ENCODE data around the gene RFK.

RFK gene

DNA sequence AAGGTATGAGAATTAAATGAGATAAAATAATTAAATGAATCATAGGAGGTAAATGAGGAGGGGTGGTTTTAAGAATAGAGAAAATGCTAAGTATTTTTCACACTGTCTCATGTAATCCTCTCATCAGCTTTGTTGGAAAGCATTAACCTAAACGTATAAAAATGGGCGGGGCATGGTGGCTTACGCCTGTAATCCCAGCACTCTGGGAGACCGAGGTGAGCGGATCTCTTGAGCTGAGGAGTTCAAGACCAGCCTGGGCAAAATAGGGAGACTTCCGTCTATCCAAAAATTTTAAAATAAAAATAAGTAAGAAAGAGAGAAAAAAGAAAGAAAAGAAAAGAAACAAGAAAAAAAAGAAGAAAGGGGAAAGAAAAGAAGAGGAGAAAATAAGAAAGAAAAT is 1.9 kb upstream of the RFK start:
- no peak overlapping the region for H3K4me3 Mint-ChIP-seq
- no peak for ATAC-seq
- H3K27ac Mint-ChIP-seq, result no peak overlapping the region
- H3K9me3 Mint-ChIP-seq, result no peaks in the 10 kb centered on the region
- no peak for DNase-seq (ENCODE audit: low spot score in 2 of 2)
- peaks cover 27% of the 10 kb centered on the region for H3K4me1 Mint-ChIP-seq
- peaks cover 20% of the 10 kb centered on the region for H3K36me3 Mint-ChIP-seq

DNA sequence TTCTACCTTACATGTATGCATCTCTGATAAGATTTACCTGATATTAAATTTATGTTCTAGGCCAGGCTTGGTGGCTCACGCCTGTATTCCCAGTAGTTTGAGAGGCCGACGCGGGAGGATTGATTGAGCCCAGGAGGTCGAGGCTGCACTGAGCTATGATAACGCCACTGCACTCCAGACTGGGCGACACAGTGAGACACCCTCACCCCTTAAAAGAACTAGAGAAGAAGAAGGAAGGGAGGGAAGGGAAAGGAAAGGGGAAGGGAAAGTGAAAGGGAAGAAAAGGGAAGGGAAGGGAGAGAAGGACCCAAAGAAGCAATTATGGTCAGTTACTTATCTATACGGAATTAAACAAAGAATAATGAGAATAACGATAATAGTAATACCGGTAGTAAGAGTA is 1.2 kb upstream of the RFK start:
- Mint-ChIP-seq H3K36me3 (peaks cover 28% of the 10 kb centered on the region), H3K27ac (peak overlapping the region; percentile 98), H3K4me3 (peak overlapping the region; percentile 95), H3K4me1 (peaks cover 24% of the 10 kb centered on the region), H3K9me3 (no peaks in the 10 kb centered on the region)
- ATAC-seq (no peak), DNase-seq (ENCODE audit: low spot score in 2 of 2) (no peak)

DNA sequence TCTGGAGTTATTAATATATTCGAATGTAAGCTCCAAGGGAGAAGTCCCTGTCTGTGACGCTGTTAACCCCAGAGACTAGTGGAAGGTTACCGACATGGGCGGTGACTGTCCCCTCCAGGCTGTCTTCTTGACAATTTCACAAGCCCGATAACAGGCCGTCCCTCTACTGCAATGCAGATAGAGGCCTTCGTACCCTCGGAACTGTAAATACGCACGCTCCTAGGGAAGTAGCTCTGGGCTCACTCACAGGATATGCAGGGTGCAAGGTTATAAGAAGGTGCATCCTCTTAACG is 680 bp upstream of the RFK start:
- Mint-ChIP-seq H3K27ac (peak overlapping the region; percentile 98), H3K4me1 (peaks cover 21% of the 10 kb centered on the region), H3K4me3 (peak overlapping the region; percentile 95), H3K36me3 (peaks cover 29% of the 10 kb centered on the region), H3K9me3 (no peaks in the 10 kb centered on the region)
- ATAC-seq (peak; percentile 77), DNase-seq (ENCODE audit: low spot score in 2 of 2) (no peak)

DNA sequence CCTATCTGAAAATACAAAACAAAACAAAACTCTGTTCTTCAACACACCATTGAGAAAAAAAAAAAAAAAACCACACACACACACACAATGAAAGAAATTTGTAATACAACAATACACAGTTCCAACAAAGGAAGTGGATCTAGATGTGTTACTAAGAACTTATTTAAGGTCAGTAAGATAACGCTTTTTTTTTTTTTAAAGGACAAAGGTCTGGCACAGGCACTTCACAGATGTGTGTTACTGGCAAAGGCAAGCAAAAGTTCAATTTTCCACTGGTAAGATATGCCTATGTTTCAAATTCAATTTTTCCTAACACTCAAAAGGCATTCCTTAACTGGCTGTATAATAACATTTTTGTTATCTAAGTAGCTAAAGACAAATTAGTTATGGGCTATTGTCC is 3.6 kb downstream of the RFK start:
- Mint-ChIP-seq H3K4me1 (peaks cover 26% of the 10 kb centered on the region), H3K9me3 (no peaks in the 10 kb centered on the region), H3K36me3 (peaks cover 66% of the 10 kb centered on the region), H3K27ac (no peak overlapping the region), H3K4me3 (no peak overlapping the region)
- ATAC-seq (no peak), DNase-seq (ENCODE audit: low spot score in 2 of 2) (no peak)

DNA sequence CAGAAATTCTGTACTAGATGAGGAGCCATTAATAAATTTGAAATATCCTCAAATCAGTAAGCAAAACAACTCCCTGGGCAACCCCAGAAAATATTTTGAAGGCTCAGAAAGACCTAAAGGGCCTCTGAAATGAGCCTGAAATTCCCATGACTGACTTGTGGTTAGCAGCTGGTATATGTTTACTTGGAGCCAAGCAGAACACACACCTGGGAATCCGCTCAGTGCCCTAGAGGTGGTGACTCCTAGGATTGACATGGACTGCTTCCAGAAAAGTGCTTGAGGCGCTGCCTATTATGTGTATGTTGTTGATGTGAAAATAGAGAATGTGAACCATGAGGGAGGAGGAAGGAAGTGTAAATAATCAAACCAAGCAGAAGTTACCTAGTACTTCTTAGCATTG is 14.7 kb downstream of the RFK start:
- DNase-seq (ENCODE audit: low spot score in 2 of 2), result no peak
- H3K27ac Mint-ChIP-seq, result no peak overlapping the region
- ATAC-seq, result no peak
- no peaks in the 10 kb centered on the region for H3K4me1 Mint-ChIP-seq
- no peak overlapping the region for H3K4me3 Mint-ChIP-seq
- H3K9me3 Mint-ChIP-seq, result no peaks in the 10 kb centered on the region
- H3K36me3 Mint-ChIP-seq, result no peaks in the 10 kb centered on the region

DNA sequence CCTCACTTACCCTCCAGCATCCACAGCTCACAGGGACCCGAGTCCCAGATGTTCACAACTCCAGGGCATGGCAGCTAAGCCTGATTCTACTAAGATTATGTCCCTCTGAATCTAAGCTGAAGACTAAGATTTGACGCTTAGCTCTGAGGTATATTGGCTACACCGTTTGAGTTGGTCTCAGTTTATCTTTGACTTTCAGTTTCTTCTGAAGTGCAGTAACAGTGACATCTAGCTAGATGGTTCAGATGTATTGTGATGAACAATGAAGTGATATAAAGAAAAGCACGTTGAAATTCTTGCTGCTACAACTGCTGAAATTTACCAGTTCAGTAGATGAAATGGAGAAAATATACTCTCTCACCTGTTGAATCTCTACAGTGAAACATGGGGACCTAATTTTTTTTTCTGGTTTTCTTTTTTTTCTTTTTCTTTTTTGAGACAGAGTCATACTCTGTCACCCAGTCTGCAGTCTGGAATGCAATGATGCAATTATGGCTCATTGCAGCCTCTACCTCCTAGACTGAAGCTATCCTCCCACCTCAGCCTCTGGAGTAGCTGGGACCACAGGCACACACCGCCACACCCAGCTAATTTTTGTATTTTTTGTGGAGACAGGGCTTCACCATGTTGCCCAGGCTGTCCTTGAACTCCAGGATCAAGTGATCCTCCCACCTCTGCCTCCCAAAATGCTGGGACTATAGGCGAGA is 15.7 kb downstream of the RFK start:
- Mint-ChIP-seq H3K4me1 (no peaks in the 10 kb centered on the region), H3K36me3 (no peaks in the 10 kb centered on the region), H3K9me3 (no peaks in the 10 kb centered on the region), H3K27ac (no peak overlapping the region), H3K4me3 (no peak overlapping the region)
- DNase-seq (ENCODE audit: low spot score in 2 of 2), result no peak
- no peak for ATAC-seq

DNA sequence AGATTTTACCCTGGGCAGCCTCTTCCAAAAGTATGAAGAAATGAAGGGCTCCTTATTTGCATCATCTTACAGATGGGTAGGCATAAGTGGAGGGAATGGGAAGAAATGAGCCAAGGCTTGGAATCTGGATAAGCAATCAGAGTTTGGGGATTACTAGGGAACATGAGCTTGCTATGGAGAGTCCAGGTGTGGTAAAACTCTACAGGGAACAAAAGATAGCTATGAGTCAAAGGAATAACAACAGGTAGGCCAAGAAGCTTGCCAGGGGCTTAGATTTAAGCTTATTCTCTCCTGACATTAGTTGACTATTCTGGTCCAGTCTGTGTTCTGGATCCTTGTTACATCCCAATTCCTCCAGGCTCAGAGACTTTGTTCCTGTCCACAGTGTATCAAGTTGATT is 16.4 kb downstream of the RFK start:
- no peak for DNase-seq (ENCODE audit: low spot score in 2 of 2)
- no peaks in the 10 kb centered on the region for H3K36me3 Mint-ChIP-seq
- no peaks in the 10 kb centered on the region for H3K4me1 Mint-ChIP-seq
- no peak overlapping the region for H3K27ac Mint-ChIP-seq
- H3K9me3 Mint-ChIP-seq, result no peaks in the 10 kb centered on the region
- no peak for ATAC-seq
- H3K4me3 Mint-ChIP-seq, result no peak overlapping the region

DNA sequence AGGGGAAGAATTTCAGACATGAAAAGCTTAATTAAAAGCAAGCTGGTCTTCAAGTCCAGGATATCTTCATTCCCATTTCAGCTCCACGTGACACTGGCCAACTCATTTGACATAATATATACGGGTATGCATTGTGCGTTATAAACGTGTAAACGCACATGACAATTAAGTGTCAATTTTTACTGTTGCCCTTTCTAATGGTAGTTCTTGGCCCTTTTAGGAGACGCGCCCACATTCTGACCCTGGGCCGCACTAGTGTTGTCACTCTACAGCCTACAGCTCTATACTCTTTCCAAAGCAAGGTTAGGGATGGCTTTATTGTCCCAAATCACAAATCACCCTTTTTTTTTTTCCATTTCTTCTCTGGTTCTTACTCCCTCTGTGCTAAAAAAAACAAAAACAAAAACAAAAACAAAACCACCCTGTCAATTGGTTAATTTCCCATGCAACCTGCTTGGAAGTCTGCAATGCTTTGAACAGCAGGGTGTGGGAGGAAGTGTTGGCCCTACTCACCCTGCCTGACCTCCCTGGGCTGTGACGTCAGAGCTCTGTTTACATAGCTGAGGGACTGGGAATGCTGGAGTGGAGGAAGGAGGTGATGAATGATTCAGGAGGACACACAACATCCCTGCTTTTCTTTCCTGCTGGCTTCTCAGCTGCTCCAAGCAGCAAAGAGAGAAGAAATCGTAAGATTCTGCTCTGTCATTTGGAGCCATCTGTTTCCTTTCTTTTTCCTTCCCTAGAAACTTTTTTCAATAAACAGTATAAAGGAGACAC is 19.3 kb downstream of the RFK start:
- Mint-ChIP-seq H3K4me1 (no peaks in the 10 kb centered on the region), H3K27ac (no peak overlapping the region), H3K36me3 (no peaks in the 10 kb centered on the region), H3K4me3 (no peak overlapping the region), H3K9me3 (no peaks in the 10 kb centered on the region)
- DNase-seq (ENCODE audit: low spot score in 2 of 2), result no peak
- ATAC-seq, result no peak

DNA sequence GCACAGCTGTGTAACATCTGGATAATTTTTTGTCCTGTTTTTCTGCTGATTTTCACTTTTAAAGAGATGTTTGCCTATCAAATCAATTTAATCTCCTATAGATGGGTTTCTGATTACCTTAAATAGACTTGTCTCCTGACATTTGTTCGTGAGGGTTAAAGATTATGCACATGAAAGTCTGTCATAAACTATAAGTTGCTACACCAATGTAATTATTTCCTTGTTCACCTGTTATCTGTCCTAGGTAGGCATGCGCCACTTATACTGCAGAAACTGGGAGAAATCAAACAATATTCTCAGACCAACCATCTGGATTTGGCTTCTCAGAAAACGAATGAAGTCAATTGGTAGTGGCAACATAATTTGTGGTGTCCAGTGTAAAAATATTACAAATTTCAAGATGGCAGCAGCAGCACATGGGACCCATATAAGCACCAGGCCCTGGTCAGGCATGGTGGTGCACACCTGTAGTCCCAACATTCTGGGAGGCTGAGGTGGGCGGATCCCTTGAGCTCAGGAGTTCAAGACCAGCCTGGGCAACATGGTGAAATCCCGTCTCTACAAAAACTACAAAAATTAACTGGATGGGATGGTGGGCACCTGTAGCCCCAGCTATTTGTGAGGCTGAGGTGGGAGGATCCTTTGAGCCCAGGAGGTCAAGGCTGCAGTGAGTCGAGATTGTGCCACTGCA is 20.3 kb downstream of the RFK start:
- Mint-ChIP-seq H3K36me3 (no peaks in the 10 kb centered on the region), H3K27ac (no peak overlapping the region), H3K4me1 (no peaks in the 10 kb centered on the region), H3K9me3 (no peaks in the 10 kb centered on the region), H3K4me3 (no peak overlapping the region)
- no peak for ATAC-seq
- DNase-seq (ENCODE audit: low spot score in 2 of 2), result no peak

DNA sequence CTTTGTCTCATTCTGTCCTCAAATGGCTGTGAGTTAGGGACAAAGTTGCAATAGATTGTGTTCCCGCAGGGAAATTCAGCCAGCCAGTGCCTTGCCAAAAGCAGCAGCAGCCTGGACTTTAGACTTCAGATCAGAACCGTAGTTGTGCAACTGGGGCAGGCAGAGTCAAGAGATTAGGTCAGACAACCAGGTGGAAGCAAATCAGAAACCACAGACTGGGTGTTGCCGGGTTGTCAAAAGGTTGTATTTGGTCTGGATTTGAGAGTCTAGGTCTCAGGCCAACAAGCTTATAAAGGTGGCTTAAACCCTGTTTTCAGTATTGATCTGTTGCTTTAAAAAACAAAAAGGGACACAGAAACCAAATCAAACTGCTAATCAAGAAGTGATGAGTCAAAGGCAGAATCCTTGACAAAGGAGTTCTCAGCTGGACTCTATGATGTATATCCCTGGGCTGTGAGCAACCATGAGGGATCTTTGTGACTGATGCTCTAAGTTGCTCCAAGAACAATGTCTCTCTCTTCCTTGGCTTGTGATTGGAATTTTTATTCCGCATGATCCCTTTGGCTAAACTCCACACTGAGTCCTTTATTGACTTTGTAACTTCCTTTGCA is 20.9 kb downstream of the RFK start:
- Mint-ChIP-seq H3K9me3 (no peaks in the 10 kb centered on the region), H3K27ac (no peak overlapping the region), H3K36me3 (no peaks in the 10 kb centered on the region), H3K4me1 (no peaks in the 10 kb centered on the region), H3K4me3 (no peak overlapping the region)
- DNase-seq (ENCODE audit: low spot score in 2 of 2) (no peak), ATAC-seq (no peak)

DNA sequence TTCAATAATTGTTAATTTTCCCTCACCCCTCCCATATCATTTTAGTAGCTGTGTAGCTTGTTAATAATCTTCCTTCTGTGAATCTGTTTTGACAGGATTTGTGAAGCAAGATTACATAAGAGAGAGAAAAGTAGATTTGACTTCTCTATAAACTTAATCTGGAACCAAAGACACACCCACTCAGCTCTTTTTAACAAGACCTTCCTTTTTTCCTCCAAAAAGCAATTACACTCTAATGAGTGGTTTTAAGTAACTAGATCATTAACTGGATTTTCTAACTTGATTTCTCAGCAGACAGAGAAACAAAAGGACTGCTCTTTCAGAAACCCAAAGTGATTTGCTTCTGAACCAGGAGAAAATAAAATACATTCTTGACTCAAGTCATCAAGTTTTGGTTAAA is 21.9 kb downstream of the RFK start:
- ATAC-seq, result no peak
- no peaks in the 10 kb centered on the region for H3K36me3 Mint-ChIP-seq
- H3K4me3 Mint-ChIP-seq, result no peak overlapping the region

DNA sequence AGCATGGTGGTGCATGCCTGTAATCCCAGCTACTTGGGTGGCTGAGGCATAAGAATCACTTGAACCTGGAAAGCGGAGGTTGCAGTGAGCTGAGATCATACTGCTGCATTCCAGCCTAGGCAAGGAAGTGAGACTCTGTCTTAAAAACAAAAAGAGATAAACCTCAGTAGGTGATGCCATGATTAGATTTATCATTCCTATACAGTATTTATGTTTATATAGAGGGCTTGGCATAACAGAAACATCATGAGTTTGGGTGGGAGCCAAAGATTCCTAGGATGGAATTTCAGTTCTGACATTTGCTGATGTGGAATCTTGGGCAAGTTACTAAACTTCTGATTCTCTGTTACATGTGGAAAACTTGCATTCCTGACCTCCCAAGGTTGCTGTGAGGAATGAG is 22.3 kb downstream of the RFK start:
- DNase-seq (ENCODE audit: low spot score in 2 of 2) (no peak), ATAC-seq (no peak)
- H3K9me3 Mint-ChIP-seq, result no peaks in the 10 kb centered on the region
- no peak overlapping the region for H3K4me3 Mint-ChIP-seq
- H3K36me3 Mint-ChIP-seq, result no peaks in the 10 kb centered on the region
- H3K27ac Mint-ChIP-seq, result no peak overlapping the region
- no peaks in the 10 kb centered on the region for H3K4me1 Mint-ChIP-seq

More for the DNA sequence above, 21.9 kb downstream of the RFK start:
- Mint-ChIP-seq H3K9me3 (no peaks in the 10 kb centered on the region), H3K27ac (no peak overlapping the region), H3K4me1 (no peaks in the 10 kb centered on the region)
- no peak for DNase-seq (ENCODE audit: low spot score in 2 of 2)

DNA sequence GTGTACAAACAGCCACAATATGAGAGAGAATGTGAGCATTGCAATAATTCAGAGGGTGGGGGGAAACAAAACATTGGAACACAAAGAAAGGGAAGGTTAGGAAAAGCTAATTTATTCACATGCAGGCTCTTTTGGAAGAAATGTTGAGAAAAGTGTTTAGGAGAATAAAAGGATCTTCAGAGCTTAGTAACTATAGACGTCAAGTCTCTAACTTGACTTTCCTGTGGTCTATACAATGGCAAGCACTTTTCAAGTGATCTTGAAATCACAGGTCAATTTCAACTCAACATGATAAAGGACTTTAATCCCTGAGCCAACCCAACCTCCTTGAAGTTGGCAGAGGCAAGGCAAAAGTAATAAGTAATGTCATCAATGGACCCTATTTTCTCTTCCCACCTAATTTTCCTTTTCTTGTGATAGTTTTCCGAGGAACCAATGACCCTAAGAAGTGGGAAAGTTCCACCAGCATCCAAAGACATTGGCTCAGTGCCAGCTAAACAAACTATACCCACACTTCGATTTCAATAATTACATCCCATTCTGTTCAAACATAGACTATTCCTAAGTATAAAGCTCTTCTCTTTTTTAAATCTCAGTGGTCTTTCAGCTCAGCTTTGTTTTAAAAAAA is 23.7 kb downstream of the RFK start:
- H3K4me3 Mint-ChIP-seq, result no peak overlapping the region

DNA sequence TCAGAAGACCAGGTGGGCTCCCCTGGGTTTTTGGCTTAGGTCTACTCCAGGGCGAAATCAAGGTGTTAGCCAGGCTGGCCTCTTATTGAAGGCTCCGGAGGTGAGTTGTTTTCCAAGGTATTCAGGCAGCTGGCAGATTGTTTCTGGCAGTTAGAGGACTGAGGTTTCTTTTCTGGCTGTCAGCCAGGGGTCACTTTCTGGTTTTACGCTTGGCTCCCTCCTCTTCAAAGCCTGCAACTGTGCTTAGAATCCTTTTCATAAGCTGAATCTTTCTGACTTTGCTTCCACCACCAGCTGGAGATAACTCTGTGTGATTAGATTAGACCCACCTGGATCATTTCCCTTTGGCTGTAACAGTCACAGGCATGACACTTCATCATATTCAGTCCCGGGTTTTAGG is 24.6 kb downstream of the RFK start:
- H3K27ac Mint-ChIP-seq, result no peak overlapping the region
- no peak for DNase-seq (ENCODE audit: low spot score in 2 of 2)

More for the DNA sequence above, 23.7 kb downstream of the RFK start:
- ATAC-seq (no peak), DNase-seq (ENCODE audit: low spot score in 2 of 2) (no peak)
- H3K36me3 Mint-ChIP-seq, result no peaks in the 10 kb centered on the region
- H3K27ac Mint-ChIP-seq, result no peak overlapping the region
- no peaks in the 10 kb centered on the region for H3K9me3 Mint-ChIP-seq
- H3K4me1 Mint-ChIP-seq, result no peaks in the 10 kb centered on the region

DNA sequence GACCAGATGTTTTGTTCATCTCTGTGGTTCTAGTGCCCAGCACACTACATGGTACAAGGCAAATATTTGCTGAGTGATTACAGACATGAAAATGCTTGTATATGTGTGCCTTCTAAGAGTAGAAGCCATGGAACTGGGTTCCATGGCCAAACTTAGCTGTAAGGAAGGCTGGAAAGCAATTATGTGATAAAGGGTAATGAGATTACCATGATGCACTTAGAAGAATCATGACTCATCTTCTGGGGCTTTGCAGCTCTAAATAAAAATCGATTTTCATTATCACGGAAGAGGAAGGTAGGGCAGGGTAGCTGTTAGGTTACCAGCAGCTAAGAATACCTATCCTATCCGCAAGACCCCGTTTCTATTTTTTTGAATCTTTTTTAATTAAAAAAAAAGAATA is 28.0 kb downstream of the RFK start:
- ATAC-seq, result no peak
- Mint-ChIP-seq H3K27ac (no peak overlapping the region), H3K36me3 (no peaks in the 10 kb centered on the region), H3K9me3 (no peaks in the 10 kb centered on the region), H3K4me3 (no peak overlapping the region), H3K4me1 (no peaks in the 10 kb centered on the region)
- no peak for DNase-seq (ENCODE audit: low spot score in 2 of 2)

More for the DNA sequence above, 24.6 kb downstream of the RFK start:
- H3K4me3 Mint-ChIP-seq, result no peak overlapping the region
- no peaks in the 10 kb centered on the region for H3K4me1 Mint-ChIP-seq
- no peak for ATAC-seq
- no peaks in the 10 kb centered on the region for H3K36me3 Mint-ChIP-seq
- no peaks in the 10 kb centered on the region for H3K9me3 Mint-ChIP-seq
